HepG2 (cell line): ENCODE data around the gene MIDN. TPM values are rescaled to one million over a fixed set of nuclear protein-coding genes. Genes with fewer than 3 reads are reported as not detected.
A peak's percentile ranks its signal among the peaks of the same experiment; 100 is the strongest.

Source experiments
- ATM ChIP-seq: fragments of 450-650 bp; IDR thresholded peaks from 2 replicates; pipeline ENCODE4 v1.7.1; 2017; ENCODE audit warnings: mild to moderate bottlenecking, borderline replicate concordance
- CEBPB ChIP-seq: IDR thresholded peaks from 2 replicates; pipeline ENCODE4 v1.6.1; 2011; ENCODE audit warnings: low read depth, low read length, improper control_type of control experiment, borderline replicate concordance
- EP300 ChIP-seq, 3 experiments: sonication (generic) in 1 of 3; formaldehyde crosslinking in 1 of 3; IDR thresholded peaks; 2 replicates each; pipeline versions ENCODE4 v1.5.1 to v1.6.1; 2011 to 2020; ENCODE audit warnings: low read depth in 2 of 3, low read length in 2 of 3, borderline replicate concordance in 1 of 3, improper control_type of control experiment in 1 of 3, mild to moderate bottlenecking in 1 of 3, missing genetic modification reagents in 1 of 3, moderate library complexity in 1 of 3
- HMGA1 ChIP-seq: sonication (generic); formaldehyde crosslinking; conservative IDR thresholded peaks from 2 replicates; pipeline ENCODE4 v1.4.0; 2020; ENCODE audit warnings: missing genetic modification reagents
- HNRNPLL ChIP-seq: fragments of 200-400 bp; formaldehyde crosslinking; IDR thresholded peaks from 2 replicates; pipeline ENCODE4 v1.6.1; 2017; ENCODE audit warnings: mild to moderate bottlenecking, low read depth, low read length; ENCODE audit not compliant: poor library complexity, severe bottlenecking
- JARID2 ChIP-seq: sonication (generic); formaldehyde crosslinking; IDR thresholded peaks from 2 replicates; pipeline ENCODE4 v1.8.1; 2023; ENCODE audit warnings: missing genetic modification reagents, inconsistent platforms; ENCODE audit not compliant: insufficient replicate concordance
- MED8 ChIP-seq: sonication (generic); formaldehyde crosslinking; IDR thresholded peaks from 2 replicates; pipeline ENCODE4 v1.8.1; 2023; ENCODE audit warnings: mild to moderate bottlenecking, missing genetic modification reagents; ENCODE audit not compliant: insufficient replicate concordance
- REL ChIP-seq: sonication (generic); formaldehyde crosslinking; conservative IDR thresholded peaks from 2 replicates; pipeline ENCODE4 v1.8.0; 2022; ENCODE audit warnings: mild to moderate bottlenecking, missing genetic modification reagents, moderate library complexity
- SP5 ChIP-seq: IDR thresholded peaks from 2 replicates; pipeline ENCODE4 v1.6.1; 2016; ENCODE audit warnings: low read depth, borderline replicate concordance
- ZNF264 ChIP-seq: sonication (generic); formaldehyde crosslinking; IDR thresholded peaks from 2 replicates; pipeline ENCODE4 v1.4.0; 2020; ENCODE audit warnings: missing genetic modification reagents
- ZNF451 ChIP-seq: sonication (generic); formaldehyde crosslinking; IDR thresholded peaks from 2 replicates; pipeline ENCODE4 v1.5.0; 2020; ENCODE audit warnings: mild to moderate bottlenecking, missing genetic modification reagents
- ZNF775 ChIP-seq: sonication (generic); formaldehyde crosslinking; IDR thresholded peaks from 2 replicates; pipeline ENCODE4 v1.4.0; 2020; ENCODE audit warnings: missing genetic modification reagents, mild to moderate bottlenecking, moderate library complexity, borderline replicate concordance
- ZNF891 ChIP-seq: sonication (generic); formaldehyde crosslinking; IDR thresholded peaks from 2 replicates; pipeline ENCODE4 v1.5.0; 2020; ENCODE audit warnings: mild to moderate bottlenecking, missing genetic modification reagents
- polyA plus RNA-seq, 8 experiments: library from polyadenylated mRNA; depleted of rRNA in 3 of 8; stranded (reverse) in 7 of 8; unstranded in 1 of 8; fragments of >200 nt; fragmentation: Illumina TruSeq in 4 of 8; extraction: Trizol in 4 of 8; gene quantifications; 2 replicates each; pipeline versions ENCODE4 v1.2.1 to v1.2.3, GENCODE V29; 2011 to 2016; ENCODE audit warnings: low read depth in 4 of 8, missing spikeins in 1 of 8, mixed read lengths in 1 of 8; ENCODE audit not compliant: insufficient read depth in 1 of 8
- total RNA-seq, 5 experiments: library from RNA; depleted of rRNA; stranded (reverse); fragments of >200 nt; fragmentation: Illumina TruSeq; extraction: Trizol; gene quantifications; 2 replicates each; pipeline ENCODE4 v1.2.3, GENCODE V29; 2016; ENCODE audit warnings: low read depth in 1 of 5
- TF ChIP-seq, protein P1 (sequence below): sonication (generic); formaldehyde crosslinking; IDR thresholded peaks from 2 replicates; pipeline ENCODE4 v1.5.0; 2020; ENCODE audit warnings: mild to moderate bottlenecking, missing genetic modification reagents, moderate library complexity
- TF ChIP-seq, protein P2 (sequence below): sonication (generic); formaldehyde crosslinking; IDR thresholded peaks from 2 replicates; pipeline ENCODE4 v1.4.0; 2020; ENCODE audit warnings: missing genetic modification reagents, borderline replicate concordance
- TF ChIP-seq, protein P3 (sequence below): sonication (generic); formaldehyde crosslinking; IDR thresholded peaks from 2 replicates; pipeline ENCODE4 v1.4.0; 2020; ENCODE audit warnings: mild to moderate bottlenecking, missing genetic modification reagents, borderline replicate concordance
- TF ChIP-seq, protein P4 (sequence below): sonication (generic); formaldehyde crosslinking; IDR thresholded peaks from 2 replicates; pipeline ENCODE4 v1.8.0; 2022; ENCODE audit warnings: missing genetic modification reagents, mild to moderate bottlenecking, borderline replicate concordance

Gene MIDN
- total and polyA plus RNA-seq, 2 of the 13 experiments (the other 11 are each of a cell fraction or from before 2014, with no cell fraction given), result 8.4 to 18.0 TPM

DNA sequence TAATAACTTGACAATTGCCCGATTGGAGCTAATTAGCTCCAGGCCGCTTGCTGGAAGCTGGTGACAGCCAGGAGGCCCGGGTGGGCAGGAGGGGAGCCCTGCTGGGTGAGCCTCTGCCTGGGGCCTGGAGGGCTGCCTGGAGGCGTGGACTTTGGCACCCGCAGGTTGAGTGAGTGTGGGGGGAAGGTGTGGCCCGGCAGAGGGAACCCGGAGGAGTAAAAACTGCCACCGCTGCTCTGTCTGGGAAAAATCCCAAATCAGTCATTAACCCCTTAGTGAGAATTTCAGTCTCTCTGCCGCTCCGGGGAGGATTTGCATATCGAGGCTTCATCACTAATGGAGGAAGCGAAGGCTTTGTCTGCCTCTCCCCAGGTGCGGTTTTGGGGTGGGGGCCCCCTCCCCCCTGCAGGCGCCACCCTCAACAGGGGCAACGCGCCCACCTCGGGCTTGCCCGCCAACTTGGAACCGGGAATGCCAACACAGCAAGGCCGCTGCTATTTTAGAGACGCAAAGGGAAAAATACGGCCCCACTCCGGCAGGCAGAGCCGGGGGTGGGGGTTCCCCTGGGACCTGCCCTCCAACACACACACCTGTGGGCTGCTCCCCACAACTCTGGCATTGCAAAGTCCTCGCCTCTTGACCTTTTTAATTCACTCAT is 43.5 kb downstream of the MIDN start (continued):
- TF ChIP-seq CEBPB (no peak), SP5 (CRISPR knock-in tag) (peak; percentile 42; the same call in 1 of the 2 replicates), ATM (no peak), REL (CRISPR knock-in tag) (no peak), ZNF891 (CRISPR knock-in tag) (no peak), ZNF775 (CRISPR knock-in tag) (no peak), MED8 (no peak), JARID2 (CRISPR knock-in tag) (no peak), ZNF451 (CRISPR knock-in tag) (no peak), HMGA1 (CRISPR knock-in tag) (no peak), HNRNPLL (peak; percentile 1), EP300 (IDR thresholded peaks at IDR 0.05; ENCODE audit: low read depth in 2 of 2, low read length in 2 of 2) (peak in 1 of 2 experiments; percentile 14; a peak in 1 of 4 replicates), EP300 (CRISPR knock-in tag; IDR thresholded peaks at IDR 0.05; ENCODE audit: borderline replicate concordance) (no peak), ZNF264 (CRISPR knock-in tag) (no peak)
- TF ChIP-seq, protein P1, sequence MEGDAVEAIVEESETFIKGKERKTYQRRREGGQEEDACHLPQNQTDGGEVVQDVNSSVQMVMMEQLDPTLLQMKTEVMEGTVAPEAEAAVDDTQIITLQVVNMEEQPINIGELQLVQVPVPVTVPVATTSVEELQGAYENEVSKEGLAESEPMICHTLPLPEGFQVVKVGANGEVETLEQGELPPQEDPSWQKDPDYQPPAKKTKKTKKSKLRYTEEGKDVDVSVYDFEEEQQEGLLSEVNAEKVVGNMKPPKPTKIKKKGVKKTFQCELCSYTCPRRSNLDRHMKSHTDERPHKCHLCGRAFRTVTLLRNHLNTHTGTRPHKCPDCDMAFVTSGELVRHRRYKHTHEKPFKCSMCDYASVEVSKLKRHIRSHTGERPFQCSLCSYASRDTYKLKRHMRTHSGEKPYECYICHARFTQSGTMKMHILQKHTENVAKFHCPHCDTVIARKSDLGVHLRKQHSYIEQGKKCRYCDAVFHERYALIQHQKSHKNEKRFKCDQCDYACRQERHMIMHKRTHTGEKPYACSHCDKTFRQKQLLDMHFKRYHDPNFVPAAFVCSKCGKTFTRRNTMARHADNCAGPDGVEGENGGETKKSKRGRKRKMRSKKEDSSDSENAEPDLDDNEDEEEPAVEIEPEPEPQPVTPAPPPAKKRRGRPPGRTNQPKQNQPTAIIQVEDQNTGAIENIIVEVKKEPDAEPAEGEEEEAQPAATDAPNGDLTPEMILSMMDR (CRISPR knock-in tag), result no peak
- TF ChIP-seq, protein P2, sequence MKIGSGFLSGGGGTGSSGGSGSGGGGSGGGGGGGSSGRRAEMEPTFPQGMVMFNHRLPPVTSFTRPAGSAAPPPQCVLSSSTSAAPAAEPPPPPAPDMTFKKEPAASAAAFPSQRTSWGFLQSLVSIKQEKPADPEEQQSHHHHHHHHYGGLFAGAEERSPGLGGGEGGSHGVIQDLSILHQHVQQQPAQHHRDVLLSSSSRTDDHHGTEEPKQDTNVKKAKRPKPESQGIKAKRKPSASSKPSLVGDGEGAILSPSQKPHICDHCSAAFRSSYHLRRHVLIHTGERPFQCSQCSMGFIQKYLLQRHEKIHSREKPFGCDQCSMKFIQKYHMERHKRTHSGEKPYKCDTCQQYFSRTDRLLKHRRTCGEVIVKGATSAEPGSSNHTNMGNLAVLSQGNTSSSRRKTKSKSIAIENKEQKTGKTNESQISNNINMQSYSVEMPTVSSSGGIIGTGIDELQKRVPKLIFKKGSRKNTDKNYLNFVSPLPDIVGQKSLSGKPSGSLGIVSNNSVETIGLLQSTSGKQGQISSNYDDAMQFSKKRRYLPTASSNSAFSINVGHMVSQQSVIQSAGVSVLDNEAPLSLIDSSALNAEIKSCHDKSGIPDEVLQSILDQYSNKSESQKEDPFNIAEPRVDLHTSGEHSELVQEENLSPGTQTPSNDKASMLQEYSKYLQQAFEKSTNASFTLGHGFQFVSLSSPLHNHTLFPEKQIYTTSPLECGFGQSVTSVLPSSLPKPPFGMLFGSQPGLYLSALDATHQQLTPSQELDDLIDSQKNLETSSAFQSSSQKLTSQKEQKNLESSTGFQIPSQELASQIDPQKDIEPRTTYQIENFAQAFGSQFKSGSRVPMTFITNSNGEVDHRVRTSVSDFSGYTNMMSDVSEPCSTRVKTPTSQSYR (CRISPR knock-in tag), result peak; percentile 49; the same call in 1 of the 2 replicates
- TF ChIP-seq, protein P3, sequence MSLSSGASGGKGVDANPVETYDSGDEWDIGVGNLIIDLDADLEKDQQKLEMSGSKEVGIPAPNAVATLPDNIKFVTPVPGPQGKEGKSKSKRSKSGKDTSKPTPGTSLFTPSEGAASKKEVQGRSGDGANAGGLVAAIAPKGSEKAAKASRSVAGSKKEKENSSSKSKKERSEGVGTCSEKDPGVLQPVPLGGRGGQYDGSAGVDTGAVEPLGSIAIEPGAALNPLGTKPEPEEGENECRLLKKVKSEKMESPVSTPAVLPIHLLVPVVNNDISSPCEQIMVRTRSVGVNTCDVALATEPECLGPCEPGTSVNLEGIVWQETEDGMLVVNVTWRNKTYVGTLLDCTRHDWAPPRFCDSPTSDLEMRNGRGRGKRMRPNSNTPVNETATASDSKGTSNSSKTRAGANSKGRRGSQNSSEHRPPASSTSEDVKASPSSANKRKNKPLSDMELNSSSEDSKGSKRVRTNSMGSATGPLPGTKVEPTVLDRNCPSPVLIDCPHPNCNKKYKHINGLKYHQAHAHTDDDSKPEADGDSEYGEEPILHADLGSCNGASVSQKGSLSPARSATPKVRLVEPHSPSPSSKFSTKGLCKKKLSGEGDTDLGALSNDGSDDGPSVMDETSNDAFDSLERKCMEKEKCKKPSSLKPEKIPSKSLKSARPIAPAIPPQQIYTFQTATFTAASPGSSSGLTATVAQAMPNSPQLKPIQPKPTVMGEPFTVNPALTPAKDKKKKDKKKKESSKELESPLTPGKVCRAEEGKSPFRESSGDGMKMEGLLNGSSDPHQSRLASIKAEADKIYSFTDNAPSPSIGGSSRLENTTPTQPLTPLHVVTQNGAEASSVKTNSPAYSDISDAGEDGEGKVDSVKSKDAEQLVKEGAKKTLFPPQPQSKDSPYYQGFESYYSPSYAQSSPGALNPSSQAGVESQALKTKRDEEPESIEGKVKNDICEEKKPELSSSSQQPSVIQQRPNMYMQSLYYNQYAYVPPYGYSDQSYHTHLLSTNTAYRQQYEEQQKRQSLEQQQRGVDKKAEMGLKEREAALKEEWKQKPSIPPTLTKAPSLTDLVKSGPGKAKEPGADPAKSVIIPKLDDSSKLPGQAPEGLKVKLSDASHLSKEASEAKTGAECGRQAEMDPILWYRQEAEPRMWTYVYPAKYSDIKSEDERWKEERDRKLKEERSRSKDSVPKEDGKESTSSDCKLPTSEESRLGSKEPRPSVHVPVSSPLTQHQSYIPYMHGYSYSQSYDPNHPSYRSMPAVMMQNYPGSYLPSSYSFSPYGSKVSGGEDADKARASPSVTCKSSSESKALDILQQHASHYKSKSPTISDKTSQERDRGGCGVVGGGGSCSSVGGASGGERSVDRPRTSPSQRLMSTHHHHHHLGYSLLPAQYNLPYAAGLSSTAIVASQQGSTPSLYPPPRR, result no peak
- TF ChIP-seq, protein P4, sequence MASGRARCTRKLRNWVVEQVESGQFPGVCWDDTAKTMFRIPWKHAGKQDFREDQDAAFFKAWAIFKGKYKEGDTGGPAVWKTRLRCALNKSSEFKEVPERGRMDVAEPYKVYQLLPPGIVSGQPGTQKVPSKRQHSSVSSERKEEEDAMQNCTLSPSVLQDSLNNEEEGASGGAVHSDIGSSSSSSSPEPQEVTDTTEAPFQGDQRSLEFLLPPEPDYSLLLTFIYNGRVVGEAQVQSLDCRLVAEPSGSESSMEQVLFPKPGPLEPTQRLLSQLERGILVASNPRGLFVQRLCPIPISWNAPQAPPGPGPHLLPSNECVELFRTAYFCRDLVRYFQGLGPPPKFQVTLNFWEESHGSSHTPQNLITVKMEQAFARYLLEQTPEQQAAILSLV, result no peak
